Fibroblast of upper back skin (primary cell): Measurements from ENCODE around the gene NME4.
A peak's percentile ranks its signal among the peaks of the same experiment; 100 is the strongest.
"Not testable (repeated sequence)": the region's sequence is repeated elsewhere in the genome, so short reads cannot be mapped to it uniquely, and the experiment has no call there.

Experiments used
- DNase-seq: peaks from one replicate; pipeline ENCODE4 v3.0.0-alpha.2; 2013

Gene NME4

DNA sequence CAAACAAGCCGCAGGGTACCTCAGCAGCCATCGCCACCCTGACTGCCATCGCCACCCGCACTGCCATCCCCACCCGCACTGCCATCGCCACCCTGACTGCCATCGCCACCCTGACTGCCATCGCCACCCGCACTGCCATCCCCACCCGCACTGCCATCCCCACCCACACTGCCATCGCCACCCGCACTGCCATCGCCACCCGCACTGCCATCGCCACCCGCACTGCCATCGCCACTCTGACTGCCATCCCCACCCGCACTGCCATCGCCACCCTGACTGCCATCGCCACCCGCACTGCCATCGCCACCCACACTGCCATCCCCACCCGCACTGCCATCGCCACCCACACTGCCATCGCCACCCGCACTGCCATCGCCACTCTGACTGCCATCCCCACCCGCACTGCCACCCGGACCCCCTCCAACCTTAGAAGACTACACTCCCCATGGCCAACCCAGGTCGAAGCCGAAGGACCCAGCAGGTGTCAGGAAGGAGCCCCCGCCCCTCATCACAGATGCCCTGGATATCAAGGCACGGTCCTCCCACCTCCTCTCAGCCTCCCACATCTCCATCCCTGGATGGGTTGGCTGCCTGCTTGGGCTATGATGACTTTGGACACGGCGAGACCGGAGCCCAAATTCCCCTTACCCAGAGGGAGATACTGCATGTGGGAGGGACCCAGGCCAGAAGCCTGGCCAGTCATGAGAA lies 18.7 kb upstream of the NME4 start:
- DNase-seq: not testable (repeated sequence)

DNA sequence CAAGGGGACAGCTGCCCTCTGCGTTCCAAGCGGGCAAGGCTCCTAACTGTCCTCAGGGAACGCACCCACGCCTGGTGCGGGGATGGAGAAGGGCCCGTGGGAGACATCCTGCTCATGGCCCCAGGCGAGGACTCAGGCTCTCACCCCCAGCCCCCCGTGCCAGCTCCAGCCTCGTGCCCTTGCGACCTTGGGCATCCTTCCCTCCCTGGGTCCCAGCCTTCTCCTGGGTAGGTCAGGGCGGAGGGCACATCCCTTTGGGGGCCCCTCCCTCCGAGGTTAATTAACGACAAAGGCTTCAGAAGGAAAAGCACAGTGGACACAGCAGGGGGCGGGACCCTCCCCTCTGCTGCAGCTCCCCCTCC lies 18.2 kb upstream of the NME4 start:
- no peak for DNase-seq

DNA sequence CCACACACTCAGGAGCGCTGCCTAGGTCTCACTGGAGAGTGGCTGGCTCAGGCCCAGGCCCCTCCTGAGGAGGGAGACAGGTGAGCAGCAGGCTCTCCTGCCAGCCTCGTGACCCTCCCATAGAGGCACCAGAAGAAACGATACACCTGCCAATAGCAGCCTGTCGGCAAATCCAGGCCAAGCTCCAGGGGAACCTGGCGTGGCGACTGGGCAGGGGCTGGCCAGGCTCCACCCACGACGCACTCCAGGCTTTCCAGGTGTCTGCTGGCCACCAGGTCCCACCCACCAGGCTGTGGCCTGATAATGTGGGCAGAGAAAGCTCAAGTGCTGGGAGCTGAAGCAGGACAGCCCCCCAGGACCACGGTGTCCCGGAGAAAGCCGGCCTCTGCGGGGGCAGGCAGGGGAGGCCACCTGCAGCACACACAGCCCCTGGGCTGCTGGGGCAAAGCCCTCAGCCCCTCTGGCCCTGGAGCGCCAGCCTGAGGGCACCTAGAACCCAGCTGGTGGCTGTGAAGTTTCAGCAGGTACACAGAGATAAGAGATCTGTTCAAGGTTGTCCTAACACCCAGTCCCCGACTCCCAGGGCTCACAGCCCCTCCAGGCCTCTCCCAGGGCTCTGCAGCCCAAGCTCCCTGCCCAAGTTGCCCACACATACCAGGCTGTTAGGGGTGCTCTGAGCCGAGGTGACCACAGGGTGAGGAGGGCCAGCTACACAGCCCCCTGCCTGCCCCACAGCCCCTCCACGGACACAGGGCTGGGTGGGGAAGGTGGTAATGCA lies 17.6 kb upstream of the NME4 start:
- DNase-seq: no peak

DNA sequence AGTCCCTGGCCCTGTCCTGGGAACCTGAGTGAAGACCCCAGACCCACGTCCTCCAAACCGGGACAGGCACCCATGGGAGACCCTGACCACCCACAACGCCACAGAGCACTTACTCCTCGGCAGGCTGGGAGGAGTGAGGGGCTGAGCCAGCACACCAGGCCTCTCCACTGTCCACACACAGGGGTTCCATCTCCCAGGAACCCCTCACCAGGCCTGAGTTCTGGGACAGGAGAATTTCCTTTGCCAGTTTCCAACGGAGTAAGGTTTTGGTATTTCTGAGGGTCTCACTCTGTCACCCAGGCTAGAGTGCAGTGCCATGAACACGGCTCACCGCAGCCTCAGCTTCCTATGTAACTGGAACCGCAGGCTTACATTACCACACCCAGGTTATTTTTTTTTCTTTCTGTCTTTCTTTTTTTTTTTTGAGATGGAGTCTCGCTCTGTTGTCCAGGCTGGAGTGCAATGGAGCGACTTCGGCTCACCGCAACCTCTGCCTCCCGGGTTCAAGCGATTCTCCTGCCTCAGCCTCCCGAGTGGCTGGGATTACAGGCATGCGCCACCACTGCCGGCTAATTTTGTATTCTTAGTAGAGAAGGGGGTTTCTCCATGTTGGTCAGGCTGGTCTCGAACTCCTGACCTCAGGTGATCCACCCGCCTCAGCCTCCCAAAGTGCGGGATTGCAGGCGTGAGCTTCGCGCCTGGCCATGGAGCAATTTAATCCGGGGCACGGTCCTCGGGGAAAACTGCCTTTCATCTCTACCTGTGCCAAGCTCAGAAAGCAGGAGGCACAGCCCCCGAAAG lies 16.8 kb upstream of the NME4 start:
- DNase-seq: no peak

DNA sequence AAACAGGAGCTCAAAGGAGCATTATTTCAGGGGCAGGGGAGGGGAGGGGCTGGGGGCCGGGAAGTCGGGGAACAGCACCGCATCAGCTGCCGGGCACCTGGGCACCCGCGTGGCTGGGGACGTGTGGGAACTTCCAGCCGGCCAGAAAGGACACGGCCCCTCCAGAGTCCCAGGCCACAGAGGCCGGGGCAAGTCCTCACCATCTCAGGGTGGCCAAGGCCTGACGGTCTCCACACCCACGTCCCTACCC lies 16.3 kb upstream of the NME4 start:
- DNase-seq: no peak

DNA sequence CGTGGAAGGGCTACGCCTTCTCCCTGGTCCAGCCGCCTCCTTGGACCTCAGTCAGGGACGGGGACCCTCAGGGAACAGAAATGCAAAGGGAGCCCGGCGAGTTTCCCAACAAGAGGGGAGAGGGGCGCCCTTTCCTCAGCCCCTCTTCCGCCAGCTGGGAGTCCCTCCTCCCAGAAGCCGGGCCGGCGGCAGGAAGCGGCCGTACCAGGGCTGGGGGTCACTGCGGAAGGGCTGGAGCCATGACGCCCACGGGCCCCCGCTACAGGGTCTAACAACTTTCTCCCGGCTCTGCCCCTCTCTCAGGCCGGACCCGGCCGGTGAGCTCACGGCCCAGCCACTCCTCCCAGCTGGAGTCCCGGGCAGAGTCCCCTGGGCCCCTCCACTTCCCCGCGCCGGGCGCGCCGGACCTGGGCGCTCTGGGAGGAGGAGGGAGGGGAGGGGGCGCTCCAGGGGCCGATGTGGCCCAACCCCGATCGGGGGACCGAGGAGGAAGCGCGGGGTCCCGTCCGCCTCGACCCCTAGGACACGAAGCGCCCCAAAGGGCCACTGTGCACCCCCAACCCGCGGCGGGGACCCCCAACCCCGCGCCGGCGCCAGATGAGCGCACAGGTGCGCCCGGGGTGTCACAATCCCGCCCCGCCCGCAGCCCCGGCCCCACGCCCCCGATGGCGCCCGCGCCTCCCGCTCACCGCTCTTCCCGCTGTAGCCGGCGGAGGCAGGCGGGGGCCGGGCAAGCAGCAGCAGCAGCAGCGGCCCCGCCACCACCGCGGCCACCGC lies 15.8 kb upstream of the NME4 start:
- DNase-seq: no peak

DNA sequence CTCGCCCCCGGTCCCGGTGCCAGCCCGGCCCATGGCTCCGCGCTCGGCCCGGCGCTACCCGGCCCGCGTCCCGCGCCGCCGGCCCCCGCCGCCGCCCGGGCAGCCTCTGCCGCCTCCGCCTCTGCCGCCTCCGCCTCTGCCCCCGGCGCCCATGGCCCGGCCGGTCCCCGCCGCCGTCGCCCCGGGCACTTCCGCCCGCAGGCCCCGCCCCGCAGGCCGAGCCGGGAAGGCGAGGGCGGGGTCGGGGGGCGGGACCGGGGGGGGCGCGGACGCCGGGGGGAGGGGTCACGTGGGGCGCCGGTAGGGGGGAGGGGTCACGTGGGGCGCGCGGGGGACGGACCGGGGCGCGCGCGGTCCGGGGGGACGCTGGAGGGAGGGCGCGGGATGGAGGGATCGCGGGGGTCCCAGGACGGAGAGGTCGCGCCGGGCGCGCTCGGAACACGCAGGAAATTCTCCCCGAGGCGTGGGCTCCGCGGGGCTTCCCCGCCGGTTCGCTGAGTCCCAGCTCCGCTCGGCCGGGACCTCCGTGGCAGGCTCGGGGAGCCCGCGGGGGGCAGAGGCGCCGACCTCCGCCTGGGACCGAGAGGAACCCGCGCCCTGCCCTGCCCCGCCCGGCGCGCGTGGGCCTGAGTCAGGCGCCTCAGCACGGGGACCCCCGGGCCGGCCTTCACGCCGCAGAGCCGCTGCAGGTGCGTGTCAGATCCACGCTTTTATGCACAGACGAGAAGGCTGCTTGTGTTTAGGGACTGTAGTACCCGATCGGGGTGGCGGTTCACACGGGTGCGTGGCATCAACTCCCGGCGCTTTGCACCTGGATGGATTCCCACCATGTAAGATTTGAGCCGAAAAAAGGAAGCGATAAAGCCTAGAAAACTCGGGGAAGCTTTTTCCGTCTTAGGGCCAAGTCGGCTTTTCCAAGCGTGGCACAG lies 14.9 kb upstream of the NME4 start, which contains the start of gene PGAP6:
PGAP6 (minus strand) TSS at position 190 of the 929 bp plus-strand sequence; CDS start at position 33, 157 bp downstream.
- DNase-seq: peak; percentile 50

DNA sequence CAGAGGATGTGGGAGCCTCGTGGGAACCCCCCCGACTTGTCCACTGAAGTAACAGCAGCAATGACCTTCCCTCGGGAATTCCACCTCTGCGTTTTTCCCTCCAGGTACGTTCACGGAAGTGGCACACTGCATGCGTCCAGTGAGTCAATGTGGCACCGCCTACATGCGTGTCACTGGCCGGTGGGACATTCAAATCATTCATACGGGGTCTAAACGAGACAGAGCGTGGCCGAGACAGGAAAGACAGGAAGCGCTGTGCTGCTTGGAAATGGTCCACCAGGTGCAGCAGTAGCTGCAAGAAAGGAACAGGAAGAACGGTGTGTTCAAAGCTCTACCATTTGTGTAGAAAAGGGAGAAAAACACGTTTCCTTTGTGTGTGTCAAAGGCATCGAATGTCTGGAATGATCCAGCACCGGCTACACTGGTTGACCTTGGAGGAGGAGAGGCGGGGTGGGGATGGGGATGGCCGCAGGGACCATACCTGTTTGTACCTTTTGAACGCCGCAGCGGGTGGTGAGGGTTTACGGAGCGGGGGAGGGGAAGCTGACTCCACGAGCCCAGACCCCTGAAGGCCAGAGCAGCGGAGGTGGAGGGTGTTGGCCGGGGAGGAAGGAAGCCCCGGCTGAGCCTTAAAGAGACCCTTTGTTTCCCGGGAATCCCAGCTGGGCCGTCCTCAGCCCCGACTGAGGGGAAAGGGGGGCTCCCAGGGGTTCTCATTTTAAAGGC lies 13.5 kb upstream of the NME4 start:
- no peak for DNase-seq

DNA sequence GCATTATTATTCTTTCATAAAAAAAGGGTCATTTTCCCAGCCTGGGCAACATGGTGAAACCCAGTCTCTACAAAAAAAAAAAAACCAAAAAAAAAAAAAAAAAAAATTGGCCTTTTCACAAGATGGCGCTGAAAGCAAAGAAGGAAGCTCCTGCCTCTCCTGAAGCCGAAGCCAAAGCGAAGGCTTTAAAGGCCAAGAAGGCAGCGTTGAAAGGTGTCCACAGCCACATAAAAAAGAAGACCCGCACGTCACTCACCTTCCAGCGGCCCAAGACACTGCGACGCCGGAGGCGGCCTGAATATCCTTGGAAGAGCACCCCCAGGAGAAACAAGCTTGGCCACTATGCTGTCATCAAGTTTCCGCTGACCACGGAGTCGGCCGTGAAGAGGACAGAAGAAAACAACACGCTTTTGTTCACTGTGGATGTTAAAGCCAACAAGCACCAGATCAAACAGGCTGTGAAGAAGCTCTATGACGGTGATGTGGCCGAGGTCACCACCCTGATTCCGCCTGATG lies 10.3 kb upstream of the NME4 start:
- no peak for DNase-seq

DNA sequence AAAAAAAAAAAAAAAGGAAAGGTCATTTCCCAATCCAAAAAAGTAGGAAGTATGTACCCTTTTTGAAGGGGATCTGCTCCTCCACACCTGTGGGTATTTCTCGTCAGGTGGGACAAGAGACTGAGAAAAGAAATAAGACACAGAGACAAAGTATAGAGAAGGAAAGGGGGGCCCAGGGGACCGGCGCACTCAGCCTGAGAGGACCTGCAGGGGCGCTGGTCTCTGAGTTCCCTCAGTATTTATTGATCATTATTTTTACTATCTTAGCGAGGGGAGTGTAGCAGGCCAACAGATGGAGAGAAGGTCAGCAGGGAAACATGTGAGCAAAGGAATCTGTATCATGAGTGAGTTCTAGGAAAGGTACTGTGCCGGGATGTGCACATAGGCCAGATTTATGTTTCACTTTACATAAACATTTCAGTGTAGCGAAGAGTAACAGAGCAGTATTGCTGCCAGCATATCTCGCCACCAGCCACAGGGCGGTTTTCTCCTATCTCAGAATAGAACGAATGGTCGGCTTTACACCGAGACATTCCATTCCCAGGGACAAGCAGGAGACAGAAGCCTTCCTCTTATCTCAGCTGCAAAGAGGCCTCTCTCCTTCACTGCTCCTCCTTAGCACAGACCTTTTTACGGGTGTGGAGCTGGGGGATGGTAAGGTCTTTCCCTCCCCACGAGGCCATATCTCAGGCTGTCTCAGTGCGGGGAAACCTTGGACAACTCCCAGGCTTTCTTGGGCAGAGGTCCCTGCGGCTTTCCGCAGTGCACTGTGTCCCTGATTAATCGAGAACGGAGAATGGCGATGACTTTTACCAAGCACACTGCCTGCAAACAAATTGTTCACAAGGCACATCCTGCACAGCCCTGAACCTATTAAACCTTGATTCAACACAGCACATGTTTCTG lies 9.0 kb upstream of the NME4 start:
- not testable (repeated sequence) for DNase-seq

DNA sequence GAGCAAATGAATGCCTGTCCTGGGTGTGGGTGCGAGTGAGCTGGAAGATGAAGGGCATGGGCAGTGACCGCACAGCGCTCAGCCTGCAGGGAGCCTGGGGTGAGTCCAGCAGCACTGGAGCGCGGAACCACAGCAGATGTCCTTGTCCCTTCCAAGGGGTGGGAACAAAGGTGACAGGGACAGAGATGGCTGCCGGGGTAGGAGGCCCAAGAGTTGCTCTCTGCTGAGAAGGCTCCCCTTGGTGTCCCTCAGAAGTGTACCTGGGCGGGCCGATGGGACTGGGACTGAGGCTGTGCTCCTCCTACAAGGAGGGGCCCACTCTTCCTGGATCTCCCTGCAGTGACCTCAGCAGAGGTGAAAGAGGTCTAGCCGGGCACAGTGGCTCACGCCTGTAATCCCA lies 7.6 kb upstream of the NME4 start:
- DNase-seq: no peak

DNA sequence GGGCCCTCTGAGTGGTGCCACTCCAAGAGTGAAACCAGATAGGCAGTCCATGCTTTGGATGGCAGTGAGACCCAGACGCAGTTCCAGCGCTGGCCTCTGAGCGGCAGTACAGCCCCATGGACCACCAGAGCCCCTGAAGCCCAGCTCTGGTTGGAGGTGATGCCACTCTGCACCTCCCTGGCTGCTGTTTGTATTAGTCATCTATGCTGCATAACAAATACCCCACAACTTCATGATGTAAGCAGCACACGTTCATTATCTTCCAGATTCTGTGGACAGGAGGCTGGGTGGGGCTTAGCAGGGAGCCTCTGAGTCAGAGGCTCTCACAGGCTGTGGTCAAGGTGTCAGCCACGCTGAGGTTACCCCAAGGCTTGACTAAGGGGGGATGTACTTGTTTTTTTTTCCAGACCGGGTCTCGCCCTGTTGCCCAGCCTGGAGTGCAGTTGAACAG lies 5.1 kb upstream of the NME4 start:
- peak; percentile 63 for DNase-seq

DNA sequence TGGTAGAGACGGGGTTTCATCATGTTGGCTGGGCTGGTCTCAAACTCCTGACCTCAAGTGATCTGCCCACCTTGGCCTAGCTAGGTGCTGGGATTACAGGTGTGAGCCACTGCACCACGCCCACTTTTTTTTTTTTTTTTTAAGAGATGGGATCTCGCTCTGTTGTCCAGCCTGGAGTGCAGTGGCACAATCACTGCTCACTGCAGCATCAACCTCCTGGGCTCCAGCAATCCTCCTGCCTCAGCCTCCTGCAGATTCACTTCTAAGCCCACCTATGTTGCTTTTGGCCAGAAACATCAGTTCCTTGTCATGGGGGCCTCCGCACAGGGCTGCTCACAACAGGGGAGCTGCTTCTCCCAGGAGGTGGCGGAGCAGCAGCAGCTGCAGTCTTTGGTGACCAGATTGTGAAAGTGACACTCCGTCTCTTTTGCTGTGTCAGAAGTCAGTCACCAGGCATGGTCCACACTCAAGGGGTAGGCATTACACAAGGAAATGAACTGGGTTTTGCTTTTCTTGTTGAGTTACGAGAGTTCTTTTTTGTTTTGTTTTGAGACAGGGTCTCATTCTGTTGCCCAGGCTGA lies 4.5 kb upstream of the NME4 start:
- no peak for DNase-seq

DNA sequence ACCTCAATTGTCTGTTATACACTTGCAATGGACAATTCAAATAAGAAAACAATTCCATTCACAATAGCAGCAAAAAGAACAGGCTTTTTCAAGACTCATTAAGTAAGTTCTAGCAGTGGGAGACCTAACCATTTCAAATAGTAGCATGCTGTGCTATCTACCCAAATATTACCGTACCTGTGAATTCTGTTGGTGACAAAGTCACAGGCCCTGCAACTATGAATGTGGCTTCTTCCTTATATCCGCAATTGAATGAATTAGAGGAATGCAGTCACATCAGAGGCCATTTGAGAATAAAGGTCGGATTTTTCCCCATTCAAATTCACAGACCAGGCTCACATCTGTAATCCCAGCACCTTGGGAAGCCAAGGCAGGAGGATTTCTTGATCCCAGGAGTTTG lies 800 bp upstream of the NME4 start:
- no peak for DNase-seq

DNA sequence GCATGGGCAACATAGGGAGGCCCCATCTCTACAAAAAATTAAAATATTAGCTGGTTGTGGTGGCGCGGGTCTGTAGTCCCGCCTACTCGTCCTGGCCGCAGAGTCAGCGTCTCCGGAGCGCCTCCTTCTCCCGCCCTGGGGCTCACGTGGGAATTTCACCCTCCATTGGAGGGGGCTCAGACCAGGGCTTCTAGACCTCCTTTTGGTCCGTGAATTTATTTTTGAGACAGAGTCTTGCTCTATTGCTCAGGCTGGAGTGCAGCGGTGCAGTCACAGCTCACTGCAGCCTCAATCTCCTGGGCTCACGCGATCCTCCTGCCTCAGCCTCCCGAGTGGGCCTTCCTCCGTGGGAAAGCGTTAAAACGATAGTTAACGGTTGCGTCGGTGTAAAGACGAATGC lies 394 bp upstream of the NME4 start:
- peak; percentile 54 for DNase-seq

DNA sequence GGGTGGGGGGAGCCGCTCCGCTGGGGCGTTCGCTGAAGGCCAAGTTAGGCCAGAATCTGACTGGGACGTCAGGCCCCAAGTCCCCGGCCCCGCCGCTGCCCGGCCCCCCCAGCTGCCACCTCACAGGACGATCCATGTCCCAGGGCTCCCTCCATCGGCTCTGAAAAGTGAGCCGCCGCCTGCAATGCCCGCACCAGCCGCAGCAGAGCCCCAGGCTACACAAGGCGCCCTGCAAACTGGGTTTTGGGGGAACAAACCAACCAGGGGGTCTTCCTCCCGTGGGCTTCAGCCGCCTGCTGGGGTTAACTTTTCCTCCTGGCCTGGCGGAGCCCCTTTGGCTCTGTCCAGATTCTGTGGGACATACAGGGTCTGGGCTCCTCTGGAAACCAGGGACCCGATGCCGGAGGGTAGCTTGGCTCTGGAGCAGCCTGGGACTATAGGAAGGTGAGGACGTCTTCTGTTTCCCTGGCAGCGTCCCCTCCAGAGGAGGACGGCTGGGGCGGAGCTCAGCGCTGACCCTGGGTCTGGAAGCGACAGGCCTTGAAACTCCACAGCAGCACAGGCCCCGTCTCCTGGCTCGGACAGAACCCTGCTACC lies 835 bp downstream of the NME4 start:
- DNase-seq: peak; percentile 74

DNA sequence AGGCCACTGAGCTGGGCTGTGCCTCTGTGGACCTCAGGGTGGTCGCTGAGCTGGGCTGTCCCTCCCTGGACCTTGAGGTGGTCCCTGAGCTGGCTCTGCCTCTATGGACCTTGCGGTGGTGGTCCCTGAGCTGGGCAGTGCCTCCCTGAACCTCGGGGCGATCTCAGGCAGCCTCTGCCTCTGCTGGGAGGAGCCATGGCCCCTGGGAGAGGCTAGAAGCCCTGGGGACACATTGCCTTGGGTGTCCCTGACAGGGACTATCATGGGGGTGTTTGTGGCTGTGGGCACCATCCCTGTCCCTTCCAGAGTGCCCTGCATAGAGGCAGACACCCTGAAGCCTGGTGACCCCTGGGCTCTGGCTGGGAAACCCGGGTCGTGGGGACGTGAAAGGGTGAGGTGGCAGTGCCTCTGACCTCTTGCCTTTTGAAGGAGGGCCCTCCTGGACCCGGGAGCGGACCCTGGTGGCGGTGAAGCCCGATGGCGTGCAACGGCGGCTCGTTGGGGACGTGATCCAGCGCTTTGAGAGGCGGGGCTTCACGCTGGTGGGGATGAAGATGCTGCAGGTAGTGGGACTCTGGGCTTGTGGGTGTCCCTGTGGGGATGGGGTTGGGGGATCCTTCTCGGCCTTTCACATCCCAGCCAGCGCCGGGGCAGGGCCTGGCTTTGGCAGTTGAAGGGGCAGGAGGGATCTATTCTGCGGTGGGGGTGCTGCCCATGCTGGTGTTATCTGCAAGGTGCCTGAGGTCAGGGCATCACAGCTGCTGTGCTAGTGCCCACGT lies 1.8 kb downstream of the NME4 start:
- no peak for DNase-seq

DNA sequence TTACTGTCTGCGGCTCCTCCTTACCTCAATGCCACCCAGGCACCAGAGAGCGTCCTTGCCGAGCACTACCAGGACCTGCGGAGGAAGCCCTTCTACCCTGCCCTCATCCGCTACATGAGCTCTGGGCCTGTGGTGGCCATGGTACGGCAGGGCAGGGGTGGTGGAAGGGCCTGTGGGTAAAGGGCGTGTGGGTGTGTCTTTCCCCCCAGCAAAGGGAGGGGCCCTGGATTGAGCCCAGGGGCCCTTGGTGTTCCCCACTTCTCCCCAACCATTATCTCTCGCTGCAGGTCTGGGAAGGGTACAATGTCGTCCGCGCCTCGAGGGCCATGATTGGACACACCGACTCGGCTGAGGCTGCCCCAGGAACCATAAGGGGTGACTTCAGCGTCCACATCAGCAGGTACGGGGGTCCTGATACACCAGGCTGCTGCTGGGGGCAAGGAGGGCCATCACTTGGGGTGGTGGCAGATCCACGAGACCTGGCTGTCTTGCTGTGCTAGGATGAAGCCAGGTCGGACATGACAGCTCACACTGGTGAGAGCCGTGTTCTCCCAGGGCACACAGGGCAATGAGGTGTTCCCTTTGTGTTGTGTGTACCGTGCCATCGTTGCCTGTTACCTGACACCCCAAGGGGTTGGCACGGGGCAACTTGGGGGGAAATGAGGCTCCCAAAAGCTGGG lies 2.5 kb downstream of the NME4 start:
- no peak for DNase-seq
